ENCODE data around the gene CLCN3. TPM values are rescaled to one million over a fixed set of nuclear protein-coding genes. Genes with fewer than 3 reads are reported as not detected.
"Not testable (repeated sequence)": the region's sequence is repeated elsewhere in the genome, so short reads cannot be mapped to it uniquely, and the experiment has no call there.

CLCN3 gene
- total RNA-seq, 1 experiment from 2014 or later: 9.8 TPM

DNA sequence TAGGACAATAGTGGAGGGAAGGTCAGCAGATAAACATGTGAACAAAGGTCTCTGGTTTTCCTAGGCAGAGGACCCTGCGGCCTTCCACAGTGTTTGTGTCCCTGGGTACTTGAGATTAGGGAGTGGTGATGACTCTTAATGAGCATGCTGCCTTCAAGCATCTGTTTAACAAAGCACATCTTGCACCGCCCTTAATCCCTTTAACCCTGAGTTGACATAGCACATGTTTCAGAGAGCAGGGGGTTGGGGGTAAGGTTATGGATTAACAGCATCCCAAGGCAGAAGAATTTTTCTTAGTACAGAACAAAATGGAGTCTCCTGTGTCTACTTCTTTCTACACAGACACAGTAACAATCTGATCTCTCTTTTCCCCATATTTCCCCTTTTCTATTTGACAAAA is 58.1 kb downstream of the CLCN3 start:
- in situ Hi-C loops (cut with HindIII; ENCODE audit: low sequenced_read_pairs); DNase-seq (ENCODE audit: low spot score): not testable (repeated sequence)

- in situ Hi-C loops (cut with HindIII; ENCODE audit: low sequenced_read_pairs); DNase-seq (ENCODE audit: low spot score): not testable (repeated sequence)
Measured at GRCh38 chr4:169678951-169679591, 58.7 kb downstream of the CLCN3 start.

GRCh38 chr4:169682372-169683047 is 62.1 kb downstream of the CLCN3 start:
- in situ Hi-C loops (cut with HindIII; ENCODE audit: low sequenced_read_pairs): no loop called here
- DNase-seq (ENCODE audit: low spot score): no peak

DNA sequence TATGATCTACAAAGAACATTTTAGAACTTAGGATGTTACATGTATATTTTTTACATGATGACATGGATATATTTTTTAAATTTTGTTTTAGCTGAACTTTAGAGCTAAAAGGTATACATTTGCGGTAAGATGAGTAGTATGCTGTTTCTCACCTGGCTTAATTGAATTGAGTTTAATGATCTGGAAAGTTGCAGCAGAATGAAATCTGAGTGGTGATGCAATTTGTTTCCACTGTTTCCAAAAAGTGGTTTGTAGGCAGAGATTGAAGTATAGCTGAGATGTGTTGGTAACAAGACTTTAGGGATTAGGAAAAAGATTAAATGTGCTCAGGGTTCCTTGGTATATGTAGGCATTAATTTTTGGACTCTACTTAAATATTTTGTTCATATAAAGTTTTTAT is 69.3 kb downstream of the CLCN3 start:
- in situ Hi-C loops (cut with HindIII; ENCODE audit: low sequenced_read_pairs): no loop called here
- DNase-seq (ENCODE audit: low spot score): no peak

- no peak for DNase-seq (ENCODE audit: low spot score)
- in situ Hi-C loops (cut with HindIII; ENCODE audit: low sequenced_read_pairs): no loop called here
Measured at GRCh38 chr4:169690787-169691186, 70.4 kb downstream of the CLCN3 start.

DNA sequence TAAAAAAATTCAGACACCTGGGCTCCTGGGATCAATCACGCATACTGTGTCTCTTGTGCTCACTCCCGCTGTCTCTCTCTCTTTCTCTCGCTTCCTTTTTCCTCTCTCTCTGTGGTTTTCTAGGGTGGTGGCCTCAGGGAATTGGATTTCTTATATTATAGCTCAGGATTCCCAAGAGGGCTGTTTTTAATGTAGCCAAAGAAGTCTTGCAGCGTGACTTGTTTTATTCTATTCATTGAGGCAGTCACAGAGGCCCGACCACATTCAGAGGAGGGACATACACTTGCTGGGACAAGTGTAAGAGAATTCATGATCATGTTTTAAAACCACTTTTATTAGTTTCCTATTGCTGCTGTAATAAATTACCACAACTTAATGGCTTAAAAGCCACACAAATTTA is 78.0 kb downstream of the CLCN3 start:
- in situ Hi-C loops (cut with HindIII; ENCODE audit: low sequenced_read_pairs): no loop called here

DNA sequence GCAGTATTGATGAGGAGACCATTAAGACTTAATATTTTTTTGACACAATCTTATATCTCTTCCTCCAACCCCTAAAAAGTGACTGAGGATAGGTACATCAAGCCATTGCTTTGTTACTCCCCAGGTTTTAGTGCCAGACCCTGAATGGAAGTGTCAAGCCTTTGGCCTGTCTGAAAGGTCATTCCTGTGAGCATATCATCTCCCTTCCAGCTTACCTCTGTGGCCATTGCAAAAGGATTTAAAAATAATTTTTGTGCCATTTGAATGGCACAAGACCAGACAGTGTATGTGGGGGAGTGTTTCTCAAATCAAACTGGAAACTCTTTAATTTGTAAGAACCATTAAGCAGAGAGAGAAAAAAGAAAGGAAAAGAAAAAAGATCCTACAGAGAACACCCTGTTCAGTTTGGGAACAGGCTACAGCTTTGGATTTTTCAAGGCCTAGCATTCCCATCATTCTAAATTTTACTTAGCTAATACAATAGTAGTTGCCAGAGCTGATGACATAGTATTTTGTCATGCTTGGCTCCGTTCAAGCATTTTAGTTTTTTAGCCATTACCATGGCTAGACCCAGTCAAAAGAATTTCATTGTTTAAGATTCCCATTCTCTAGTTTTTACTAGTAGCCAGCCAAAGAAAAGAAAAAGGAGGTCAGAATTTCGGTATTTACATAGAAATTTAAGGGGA is 87.7 kb downstream of the CLCN3 start:
- DNase-seq (ENCODE audit: low spot score): no peak
- in situ Hi-C loops (cut with HindIII; ENCODE audit: low sequenced_read_pairs): no loop called here

More for the DNA sequence above, 78.0 kb downstream of the CLCN3 start:
- DNase-seq (ENCODE audit: low spot score): no peak

DNA sequence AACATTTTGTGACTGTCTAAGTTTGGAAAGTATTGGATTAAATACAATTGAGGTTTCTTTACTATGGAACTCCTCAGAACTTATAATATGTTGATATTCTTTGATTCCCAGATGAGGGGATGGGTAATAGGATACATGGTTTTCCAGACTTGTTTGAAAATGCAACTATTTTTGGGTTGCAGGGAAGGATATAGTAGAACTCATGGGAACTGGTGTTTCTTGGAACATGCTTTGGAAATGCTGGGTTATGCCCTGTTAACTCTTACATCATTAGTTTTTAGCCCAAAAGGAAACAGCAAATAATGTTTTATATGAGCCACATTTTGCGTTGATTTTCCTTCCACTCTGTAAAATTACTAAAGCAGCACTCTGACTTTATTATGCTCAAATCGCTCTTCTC is 95.4 kb downstream of the CLCN3 start:
- no peak for DNase-seq (ENCODE audit: low spot score)
- in situ Hi-C loops (cut with HindIII; ENCODE audit: low sequenced_read_pairs): no loop called here

- in situ Hi-C loops (cut with HindIII; ENCODE audit: low sequenced_read_pairs): no loop called here
- DNase-seq (ENCODE audit: low spot score): no peak
Measured at GRCh38 chr4:169716677-169717076, 96.3 kb downstream of the CLCN3 start.

DNA sequence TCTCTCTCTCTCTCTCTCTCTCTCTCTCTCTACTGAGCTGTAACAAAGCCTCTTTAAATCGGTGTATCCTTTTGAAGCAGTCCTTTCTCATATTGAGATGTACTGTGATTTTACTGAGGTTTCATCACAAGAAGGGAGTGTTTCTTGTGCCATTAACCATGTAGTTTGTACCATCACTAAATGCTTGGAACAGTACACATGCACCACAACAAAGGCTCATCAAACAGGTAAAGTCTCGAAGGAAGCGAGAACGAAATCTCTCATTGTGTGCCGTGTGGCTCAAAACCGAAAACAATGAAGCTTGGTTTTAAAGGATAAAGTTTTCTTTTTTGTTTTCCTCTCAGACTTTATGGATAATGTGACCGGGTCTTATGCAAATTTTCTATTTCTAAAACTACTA is 100.2 kb downstream of the CLCN3 start:
- in situ Hi-C loops (cut with HindIII; ENCODE audit: low sequenced_read_pairs): no loop called here
- DNase-seq (ENCODE audit: low spot score): no peak

DNA sequence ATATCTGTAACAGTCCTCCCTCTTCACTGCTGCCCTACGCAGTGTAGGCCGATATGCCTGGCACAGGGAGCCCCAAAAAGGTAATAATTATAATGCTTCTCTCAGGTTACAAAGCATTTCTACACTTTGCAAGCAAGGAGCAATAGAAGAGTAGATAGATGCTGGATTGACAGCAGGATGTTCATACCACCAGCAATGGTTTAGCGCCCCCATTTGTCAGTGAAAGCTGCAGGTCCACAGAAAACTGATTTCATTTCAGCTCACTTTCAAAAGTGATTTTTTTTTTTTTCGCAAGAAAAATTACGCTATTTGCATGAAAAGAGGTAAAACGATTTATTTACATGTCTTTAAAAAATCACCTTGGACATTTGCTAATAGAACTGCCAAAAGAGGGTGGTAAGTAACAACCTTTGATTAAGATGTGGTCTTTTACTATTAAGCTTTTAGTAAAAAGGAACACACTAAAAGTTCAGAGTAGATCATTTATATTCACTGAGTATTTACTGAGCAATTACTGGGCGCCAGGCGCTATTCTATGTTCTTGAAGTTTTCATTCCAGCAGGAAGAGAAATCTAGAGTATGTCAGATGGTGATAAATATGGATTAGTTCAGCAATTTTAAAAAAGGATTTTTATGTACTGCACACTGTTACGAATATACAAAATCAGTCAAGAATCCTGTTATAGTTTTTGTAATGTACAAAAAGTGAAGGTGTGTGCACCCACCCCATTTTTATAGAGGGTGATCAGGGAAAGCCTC is 103.0 kb downstream of the CLCN3 start:
- in situ Hi-C loops (cut with HindIII; ENCODE audit: low sequenced_read_pairs): no loop called here
- DNase-seq (ENCODE audit: low spot score): no peak

GRCh38 chr4:169724260-169724659 is 103.9 kb downstream of the CLCN3 start:
- in situ Hi-C loops (cut with HindIII; ENCODE audit: low sequenced_read_pairs): no loop called here
- no peak for DNase-seq (ENCODE audit: low spot score)

DNA sequence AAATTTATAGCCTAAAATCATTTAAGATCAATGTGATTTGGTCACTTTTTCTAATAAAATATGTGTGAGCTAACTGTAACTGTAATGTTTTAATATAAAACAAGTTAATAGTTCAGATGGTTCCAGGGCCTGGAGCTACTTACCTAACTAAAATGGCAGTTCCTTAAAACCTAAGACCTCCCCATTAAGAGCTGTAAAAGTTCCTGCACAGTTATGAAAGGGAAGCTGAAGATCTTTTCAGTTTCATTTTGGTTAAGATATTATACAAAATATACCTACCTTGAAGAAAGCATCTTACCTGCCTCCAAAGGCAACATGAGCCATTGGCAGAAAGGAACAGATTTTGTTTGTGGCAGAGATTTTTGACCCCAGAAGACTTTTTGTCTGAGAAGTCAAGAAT is 107.2 kb downstream of the CLCN3 start:
- no peak for DNase-seq (ENCODE audit: low spot score)
- in situ Hi-C loops (cut with HindIII; ENCODE audit: low sequenced_read_pairs): no loop called here

- in situ Hi-C loops (cut with HindIII; ENCODE audit: low sequenced_read_pairs): no loop called here
- DNase-seq (ENCODE audit: low spot score): no peak
Measured at GRCh38 chr4:169730564-169730963, 110.2 kb downstream of the CLCN3 start.

- in situ Hi-C loops (cut with HindIII; ENCODE audit: low sequenced_read_pairs); DNase-seq (ENCODE audit: low spot score): not testable (repeated sequence)
Measured at GRCh38 chr4:169738604-169739003, 118.2 kb downstream of the CLCN3 start.

DNA sequence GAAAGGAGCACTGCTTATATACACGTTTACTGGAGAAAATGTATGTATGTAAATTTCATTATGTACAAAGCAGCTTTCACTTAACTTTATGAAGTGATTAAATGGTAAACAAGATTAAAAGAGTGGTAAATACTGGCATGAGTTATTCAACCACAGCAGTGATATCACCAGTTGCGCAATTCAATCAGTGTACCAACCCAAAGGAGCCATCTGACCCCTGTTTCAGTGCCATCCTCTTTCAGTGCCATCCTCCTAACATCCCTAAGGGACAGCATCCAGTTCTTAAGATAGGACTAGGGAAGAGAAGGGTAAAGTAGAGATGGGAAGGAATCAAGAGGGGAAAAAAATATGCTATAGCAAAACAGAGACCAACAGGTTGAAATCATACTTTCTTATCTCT is 121.2 kb downstream of the CLCN3 start:
- no peak for DNase-seq (ENCODE audit: low spot score)
- in situ Hi-C loops (cut with HindIII; ENCODE audit: low sequenced_read_pairs): no loop called here

GRCh38 chr4:169744601-169745000 is 124.2 kb downstream of the CLCN3 start:
- no peak for DNase-seq (ENCODE audit: low spot score)
- in situ Hi-C loops (cut with HindIII; ENCODE audit: low sequenced_read_pairs): no loop called here

- DNase-seq (ENCODE audit: low spot score): no peak
- in situ Hi-C loops (cut with HindIII; ENCODE audit: low sequenced_read_pairs): no loop called here
Measured at GRCh38 chr4:169745291-169745690, 124.9 kb downstream of the CLCN3 start.

- in situ Hi-C loops (cut with HindIII; ENCODE audit: low sequenced_read_pairs): no loop called here
- peak; percentile 3 for DNase-seq (ENCODE audit: low spot score)
Measured at GRCh38 chr4:169756971-169757574, 136.7 kb downstream of the CLCN3 start.
